ENCODE results near the gene STARD9. TPM values are rescaled to one million over a fixed set of nuclear protein-coding genes. Genes with fewer than 3 reads are reported as not detected.

Gene STARD9
- total RNA-seq, 1 experiment from 2014 or later: 2.2 TPM

DNA sequence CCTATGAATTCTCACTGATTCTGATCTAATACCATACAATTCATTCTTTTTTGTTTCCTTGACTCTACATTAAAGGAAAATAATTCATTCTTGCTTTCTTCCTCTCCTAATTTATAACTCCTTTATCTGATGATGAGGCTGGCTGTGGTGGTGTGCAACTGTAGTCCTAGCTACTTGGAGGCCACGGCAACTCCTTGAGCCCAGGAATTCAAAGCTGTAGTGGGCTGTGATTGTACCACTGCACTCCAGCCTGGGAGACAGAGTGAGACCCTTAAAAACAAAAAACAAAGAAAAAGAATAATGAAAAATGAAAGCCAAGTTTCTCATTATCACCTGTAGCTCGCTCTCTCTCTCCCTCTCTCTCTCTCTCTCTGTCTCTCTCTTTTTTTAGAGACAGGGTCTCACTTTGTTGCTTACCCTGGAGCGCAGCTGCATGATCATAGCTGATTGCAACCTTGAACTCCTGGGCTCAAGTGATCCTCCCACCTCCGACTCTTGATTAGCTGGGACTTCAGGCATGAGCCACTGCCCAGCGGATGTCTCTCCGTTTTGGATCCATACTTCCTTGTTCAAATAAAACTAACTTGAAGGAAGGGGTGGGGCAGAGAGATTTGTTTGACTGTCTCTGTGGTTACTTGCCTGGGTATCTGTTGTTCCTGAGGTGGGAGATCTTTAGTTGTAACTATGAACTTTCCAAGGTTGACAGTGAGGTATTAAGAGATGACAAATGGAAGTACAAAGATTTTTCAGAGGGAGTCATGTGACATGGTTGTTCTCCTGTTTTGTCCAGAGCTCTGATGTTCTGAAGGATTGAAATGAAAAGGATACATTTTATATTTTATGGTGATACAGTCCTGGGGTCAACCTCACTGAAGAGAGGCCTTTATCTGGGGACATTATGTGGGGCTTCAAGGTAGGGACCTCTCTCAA lies 46.9 kb downstream of the STARD9 start:
- DNase-seq (ENCODE audit: low read depth): no peak

DNA sequence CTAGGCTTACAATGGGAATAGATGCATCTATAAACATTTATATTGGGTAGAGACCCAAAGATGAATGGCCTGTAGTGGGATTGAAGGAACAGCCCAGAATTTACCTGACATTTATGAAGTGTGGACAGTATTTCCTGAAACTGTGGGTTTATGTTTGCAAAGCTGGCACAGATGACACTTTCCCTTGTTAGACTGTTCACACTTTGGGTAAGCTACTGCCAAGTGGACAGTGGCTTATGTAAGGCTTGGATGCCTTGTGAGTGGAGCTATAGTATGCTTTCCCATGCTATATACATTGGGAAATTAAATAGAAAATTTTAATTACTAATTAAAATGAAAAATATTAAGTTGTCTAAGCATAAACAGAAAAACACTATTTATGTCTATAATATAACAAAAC lies 48.5 kb downstream of the STARD9 start:
- DNase-seq (ENCODE audit: low read depth): no peak

DNA sequence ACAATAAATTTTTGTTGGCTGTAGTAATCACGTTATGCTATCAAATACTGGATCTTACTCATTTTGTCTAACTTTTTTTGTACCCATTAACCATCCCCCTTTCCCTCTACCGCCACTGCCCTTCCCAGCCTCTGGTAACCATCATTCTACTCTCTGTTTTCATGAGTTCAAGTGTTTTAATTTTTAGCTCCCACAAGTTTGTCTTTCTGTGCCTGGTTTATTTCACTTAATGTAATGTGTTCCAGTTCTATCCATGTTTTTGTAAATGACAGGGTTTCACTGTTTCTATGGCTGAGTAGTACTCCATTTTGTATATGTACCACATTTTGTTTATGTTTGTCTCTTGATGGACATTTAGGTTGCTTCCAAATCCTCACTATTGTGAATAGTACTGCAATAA lies 52.1 kb downstream of the STARD9 start:
- DNase-seq (ENCODE audit: low read depth): no peak

DNA sequence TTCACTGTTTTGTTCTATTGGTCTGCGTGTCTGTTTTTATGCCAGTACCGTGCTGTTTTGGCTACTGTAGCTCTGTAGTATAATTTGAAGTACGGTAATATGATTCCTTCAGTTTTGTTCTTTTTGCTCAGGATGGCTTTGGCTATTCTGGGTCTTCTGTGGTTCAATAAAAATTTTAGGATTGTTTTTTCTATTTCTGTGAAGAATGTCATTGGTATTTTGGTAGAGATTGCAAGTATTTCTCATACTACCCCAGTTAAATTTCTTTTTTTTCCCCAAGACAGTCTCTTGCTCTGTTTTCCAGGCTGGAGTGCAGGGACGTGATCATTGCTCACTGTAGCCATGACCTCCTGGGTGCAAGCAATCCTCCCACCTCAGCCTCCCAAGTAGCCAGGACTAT lies 53.4 kb downstream of the STARD9 start:
- no peak for DNase-seq (ENCODE audit: low read depth)

DNA sequence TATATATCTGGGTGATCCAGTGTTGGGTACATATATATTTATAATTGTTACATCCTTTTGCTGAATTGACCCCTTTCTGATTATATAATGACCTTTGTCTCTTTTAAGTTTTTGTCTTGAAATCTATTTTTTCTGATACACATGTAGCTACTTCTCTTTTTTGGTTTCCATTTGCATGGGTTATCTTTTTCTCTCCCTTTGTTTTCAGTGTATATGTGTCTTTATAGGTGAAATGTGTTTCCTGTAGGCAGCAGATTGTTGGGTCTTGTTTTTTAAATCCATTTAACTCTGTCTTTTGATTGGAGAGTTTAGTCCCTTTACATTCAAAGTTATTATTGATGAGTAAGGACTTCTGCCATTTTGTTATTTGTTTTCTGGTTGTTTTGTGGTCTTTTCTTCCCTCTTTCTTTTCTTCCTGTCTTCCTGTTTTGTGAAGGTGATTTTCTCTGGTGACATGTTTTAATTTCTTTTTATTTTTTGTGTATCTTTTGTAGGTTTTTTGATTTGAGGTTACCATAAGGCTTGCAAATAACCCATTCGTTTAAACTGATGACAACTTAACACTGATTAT lies 56.8 kb downstream of the STARD9 start:
- DNase-seq (ENCODE audit: low read depth): no peak

DNA sequence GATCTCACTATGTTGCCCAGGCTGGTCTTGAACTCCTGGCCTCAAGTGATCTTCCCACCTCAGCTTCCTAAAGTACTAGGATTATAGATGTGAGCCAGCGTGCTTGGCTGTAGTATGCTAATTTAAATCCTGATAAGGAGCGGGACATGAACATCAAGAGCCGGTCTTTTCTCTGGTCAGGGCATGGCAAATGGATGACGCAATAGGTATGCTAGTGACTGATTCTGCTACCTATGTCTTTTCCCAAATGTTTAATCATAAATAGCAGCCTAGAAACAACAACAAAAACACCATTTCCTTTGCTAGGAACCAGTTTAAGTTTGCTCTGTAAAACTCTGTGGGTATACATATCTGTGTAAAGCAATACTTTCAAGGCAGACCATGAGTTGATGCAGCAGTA lies 64.7 kb downstream of the STARD9 start:
- no peak for DNase-seq (ENCODE audit: low read depth)

DNA sequence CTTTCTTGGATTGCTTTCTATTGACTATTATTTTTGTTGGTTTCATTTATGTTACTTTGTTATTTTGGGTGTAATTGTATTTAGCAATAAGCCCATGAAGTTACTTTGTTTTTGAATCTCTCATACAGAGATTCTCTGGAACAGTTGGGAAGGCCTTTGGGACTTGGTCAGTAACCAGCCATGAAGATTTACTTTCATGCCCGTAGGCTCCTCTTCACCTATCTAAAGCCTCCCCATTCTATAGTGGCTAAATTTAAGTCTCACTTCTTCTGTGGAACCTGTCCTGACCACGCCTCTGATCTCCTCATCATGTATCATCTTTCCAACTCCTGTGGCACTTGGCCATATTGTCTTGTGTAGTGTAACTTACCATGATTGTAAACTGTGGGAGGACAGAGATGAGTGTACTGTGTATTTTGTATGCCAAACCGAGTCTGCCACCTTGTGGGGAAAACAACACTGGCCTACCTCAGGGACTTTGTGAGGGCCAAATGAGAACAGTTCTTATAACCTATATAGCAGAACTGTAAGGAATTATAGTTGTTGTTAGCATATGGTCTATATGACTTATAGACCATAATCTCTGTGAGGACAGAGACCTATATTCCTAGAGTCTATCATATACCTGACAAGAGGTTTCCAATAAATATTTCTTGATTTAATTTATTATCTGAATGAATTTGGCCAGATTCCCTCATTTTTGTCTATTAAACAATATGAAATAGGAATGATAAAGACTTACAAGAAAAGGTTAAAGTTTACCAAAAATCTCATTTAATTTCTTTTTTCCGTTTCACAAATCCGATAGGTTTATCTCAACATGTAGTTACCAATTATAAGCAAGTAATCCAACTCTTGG lies 75.0 kb downstream of the STARD9 start:
- DNase-seq (ENCODE audit: low read depth): peak; percentile 82

DNA sequence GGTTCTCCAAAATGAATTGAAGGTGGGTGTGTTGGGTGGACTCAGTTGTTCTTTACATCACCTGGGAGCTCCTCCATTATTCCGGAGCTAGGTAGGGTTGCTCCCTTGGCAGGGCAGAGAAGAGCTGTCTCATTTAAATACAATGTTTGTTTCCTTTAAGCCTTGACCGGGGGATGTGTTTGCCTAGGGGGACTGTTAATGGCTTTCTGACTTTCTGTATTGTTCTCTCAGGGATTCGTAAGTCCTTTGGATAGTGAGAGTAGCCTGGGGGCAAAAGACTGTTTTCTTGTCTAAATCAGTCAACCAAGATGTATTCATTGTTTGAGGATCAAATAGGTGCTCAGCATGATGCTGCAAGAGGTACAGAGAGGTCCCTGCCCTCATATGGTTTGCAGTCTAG lies 90.4 kb downstream of the STARD9 start:
- DNase-seq (ENCODE audit: low read depth): no peak

DNA sequence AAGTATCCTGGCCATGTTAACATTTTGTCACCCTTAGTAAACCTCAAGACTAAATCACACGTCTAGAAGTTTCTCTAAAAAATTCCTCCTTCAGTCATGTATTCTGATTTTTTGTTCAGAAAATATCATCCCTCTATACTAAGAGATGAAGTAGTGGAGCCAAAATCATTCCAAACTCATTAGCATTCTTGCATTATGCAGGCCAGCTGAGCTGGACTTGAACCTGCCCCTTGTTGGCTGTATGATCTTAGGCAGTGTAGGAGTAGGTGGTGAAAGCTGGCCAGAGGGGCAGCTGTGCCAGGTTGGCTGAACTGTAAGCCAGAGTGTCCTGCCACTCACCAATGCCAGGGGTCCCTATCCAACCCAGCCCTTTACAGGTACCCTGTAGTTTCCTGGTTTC lies 92.4 kb downstream of the STARD9 start:
- no peak for DNase-seq (ENCODE audit: low read depth)

DNA sequence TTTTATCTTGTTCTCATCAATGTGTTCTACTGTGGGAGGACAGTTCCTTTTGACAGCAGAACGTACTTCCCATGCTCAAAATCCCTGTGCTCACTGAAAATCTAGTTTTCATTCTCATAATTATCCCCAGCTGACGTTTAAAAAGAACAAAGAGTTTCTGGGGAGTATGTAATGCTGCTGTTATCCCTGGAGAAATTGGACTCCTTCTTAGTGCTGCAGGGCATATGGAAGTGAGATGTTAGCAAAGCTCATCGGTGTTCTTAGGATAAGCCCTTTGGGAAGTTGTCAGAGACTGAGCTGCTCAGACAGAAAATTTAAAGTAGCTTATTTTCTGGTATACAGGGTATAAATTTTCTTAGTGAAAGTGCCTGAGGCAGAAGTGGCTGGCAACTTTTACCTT lies 95.0 kb downstream of the STARD9 start:
- no peak for DNase-seq (ENCODE audit: low read depth)

DNA sequence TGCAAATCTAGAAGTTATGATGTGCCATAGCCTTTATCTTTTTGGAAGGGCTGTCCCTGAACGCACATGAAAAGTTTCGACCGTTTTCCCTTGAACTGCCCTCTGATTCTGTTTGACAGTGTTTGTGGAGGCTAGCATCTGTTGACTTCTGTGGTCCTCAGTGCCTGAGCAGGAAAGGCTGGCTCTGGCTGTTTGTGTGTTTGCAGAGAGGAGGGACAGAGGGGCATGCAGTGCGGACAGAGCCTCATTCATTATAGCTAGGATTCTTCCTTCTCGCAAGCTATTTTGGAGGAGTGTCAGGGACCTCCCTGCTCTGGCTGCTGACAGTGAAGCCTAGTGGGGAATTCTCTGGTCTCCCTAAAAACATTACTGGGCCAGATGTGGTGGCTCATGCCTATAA lies 97.0 kb downstream of the STARD9 start:
- DNase-seq (ENCODE audit: low read depth): no peak

DNA sequence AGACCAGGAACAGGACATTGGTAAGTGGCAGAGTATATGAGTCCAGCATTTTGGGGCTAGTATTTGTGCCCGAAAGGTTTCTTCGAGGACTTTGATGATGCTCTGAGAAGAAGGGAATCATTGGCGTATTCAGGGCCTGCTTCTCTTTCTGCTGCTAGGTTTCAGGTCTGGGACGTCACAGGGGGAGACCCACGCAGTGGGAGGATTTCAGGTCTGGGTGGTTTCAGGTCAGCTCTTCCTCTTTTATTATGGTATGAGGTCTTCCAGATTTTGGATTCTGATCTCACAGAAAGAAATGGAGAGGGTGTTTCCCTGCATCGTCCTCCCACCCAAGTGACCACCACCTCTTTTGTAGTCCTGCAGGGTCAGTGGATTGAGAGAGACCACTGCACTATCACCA lies 99.1 kb downstream of the STARD9 start:
- DNase-seq (ENCODE audit: low read depth): no peak

DNA sequence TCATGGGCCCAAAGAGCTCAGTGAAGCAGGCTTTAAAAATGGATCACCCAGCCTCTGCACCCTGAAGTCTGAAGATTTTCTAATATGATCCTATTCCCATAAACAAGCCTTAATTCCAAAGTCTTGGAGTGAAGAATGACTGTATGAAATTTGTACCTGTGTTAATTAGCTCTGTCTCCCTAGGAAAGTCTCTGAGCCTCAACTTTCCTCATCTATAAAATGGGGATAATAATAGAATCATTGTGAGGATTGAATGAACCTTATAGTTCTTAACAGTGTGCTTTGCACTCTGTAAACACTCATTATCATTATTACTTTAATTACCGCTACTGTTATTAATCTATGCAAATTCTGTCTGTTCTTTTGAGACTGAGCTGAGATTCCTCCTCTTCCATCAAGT lies 99.6 kb downstream of the STARD9 start:
- DNase-seq (ENCODE audit: low read depth): no peak

DNA sequence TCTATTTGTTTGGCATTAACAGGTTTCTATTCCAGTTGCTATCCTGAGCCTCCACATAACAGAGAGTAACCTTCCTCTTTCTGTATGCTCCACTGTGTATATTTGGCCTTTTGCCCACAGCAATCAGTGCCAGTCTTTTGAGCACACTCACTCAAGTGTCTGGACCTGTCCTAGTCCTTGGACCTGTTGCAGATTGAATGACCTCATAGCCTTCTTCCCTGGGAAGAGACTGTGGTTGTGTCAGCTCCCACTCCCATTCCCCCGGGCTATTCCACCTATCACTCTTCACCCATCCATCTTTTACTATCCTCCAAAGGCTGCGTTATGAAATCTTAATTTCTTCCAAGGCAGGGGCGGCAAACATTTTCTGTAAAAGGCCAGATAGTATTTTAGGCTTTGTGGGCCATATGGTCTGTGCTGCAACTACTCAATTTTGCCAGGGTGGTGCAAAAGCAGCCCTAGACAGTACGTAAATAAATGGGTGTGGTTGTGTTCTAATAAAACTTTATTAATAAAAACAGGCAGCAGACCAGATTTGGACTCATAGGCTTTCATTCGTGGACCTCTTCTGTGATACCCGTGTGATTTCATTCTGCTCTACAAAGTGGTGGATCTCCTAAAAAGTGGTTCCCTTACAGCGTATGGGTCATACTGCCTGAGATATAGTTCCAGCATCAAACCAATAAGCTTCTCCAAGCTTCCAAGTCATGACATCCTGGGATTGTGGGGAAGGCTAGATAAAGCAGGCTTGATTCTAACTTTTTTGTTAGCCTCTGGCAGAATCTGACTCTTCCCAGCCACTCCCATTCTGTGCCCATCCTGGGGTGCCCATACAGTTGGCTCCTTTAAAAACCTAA lies 104.1 kb downstream of the STARD9 start:
- no peak for DNase-seq (ENCODE audit: low read depth)

DNA sequence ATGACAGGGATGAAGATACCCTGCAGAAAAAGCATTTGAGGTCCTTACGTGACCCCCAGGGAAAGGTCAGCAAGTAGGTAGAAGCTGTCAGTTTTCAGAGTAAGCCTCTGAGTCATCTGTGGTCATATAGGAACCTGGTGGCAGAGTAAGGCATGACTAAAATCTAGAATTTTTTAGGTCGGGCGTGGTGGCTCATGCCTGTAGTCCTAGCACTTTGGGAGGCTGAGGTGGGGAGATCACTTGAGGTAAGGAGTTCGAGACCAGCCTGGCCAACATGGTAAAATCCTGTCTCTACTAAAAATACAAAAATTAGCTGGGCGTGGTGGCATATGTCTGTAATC lies 104.7 kb downstream of the STARD9 start:
- DNase-seq (ENCODE audit: low read depth): peak; percentile 73

DNA sequence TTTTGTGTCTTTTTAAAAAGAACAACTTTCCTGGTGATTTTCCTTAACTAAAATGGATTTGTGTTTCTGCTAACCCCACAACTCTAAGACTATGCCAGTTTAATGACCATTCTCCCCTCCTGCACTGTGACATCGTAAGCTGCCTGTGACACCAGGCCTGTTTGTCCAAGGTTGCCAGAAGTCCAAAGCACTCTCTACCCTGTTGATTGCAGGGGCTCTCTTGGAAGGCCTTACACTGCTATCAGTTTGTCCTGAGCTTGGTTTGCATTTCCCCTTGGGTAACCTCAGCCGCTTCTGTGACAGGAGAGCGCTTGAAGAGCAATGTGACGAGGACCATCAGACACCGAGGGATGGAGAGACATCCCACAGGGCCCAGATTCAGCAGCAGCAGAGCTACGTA lies 105.7 kb downstream of the STARD9 start:
- DNase-seq (ENCODE audit: low read depth): no peak

DNA sequence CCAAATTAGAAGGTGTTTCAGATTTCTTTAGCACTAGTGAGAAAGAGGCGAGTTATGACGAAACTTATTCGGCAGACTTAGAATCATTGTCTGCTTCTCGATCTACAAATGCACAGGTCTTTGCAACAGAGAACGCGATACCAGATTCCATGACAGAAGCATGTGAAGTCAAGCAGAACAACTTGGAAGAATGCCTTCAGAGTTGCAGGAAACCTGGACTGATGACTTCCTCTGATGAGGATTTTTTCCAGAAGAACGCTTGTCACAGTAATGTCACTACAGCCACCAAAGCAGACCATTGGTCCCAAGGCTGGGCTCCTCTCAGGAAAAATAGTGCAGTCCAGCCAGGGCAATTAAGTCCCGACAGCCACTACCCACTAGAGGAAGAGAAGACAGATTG lies 110.9 kb downstream of the STARD9 start:
- no peak for DNase-seq (ENCODE audit: low read depth)

DNA sequence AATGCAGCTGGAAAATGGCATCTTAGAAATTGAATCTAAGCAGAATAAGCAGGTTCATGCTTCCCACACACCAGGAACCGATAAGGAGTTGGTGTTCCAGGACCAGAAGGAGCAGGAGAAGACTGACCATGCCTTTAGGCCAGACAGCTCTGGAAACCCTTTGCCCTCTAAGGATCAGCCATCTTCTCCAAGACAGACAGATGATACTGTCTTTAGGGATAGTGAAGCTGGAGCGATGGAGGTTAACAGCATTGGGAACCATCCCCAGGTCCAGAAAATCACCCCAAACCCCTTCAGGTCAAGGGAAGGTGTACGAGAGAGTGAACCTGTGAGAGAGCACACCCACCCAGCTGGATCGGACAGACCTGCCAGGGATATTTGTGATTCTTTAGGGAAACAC lies 112.3 kb downstream of the STARD9 start:
- no peak for DNase-seq (ENCODE audit: low read depth)

DNA sequence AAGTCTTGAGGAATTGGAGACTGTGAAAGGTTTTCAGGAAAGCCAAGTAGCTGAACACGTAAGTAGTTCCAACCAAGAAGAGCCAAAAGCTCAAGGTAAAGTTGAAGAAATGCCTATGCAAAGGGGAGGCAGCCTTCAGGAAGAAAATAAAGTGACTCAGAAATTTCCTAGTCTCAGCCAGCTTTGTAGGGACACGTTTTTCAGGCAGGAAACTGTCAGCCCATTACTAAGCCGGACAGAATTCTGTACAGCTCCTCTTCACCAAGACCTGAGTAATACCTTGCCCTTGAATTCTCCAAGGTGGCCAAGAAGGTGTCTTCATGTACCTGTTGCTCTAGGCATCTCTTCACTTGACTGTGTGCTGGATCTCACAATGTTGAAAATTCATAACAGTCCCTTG lies 112.9 kb downstream of the STARD9 start:
- peak; percentile 7 for DNase-seq (ENCODE audit: low read depth)

DNA sequence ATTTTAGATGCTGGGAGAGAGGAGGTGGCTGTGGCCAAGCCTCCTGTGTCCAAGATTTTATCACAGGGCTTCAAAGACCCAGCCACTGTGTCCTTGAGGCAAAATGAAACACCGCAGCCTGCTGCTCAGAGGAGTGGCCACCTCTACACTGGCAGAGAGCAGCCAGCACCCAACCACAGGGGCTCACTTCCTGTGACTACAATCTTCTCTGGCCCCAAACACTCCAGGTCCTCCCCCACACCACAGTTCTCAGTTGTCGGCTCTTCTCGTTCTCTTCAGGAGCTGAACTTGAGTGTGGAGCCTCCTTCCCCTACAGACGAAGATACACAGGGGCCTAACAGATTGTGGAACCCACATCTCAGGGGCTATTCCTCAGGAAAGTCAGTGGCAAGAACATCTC lies 115.9 kb downstream of the STARD9 start:
- DNase-seq (ENCODE audit: low read depth): no peak

DNA sequence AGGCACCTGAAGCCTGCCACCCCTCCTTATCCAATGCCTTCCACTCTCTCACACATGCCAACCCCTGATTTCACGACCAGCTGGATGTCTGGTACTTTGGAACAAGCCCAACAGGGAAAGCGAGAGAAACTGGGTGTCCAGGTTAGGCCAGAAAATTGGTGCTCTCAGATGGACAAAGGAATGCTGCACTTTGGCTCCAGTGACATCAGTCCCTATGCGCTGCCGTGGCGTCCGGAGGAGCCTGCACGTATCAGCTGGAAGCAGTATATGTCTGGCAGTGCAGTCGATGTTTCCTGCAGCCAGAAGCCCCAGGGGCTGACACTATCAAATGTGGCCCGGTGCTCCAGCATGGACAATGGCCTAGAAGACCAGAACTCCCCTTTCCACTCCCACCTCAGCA lies 116.4 kb downstream of the STARD9 start:
- DNase-seq (ENCODE audit: low read depth): no peak

All from HT1080 (cell line).